ENCODE measurements around the gene PPT2. TPM values are rescaled to one million over a fixed set of nuclear protein-coding genes. Genes with fewer than 3 reads are reported as not detected.

Gene PPT2
- total RNA-seq, 2 experiments from 2014 or later: 13.2 to 14.8 TPM

GRCh38 chr6:32175711-32176475 is 22.0 kb downstream of the PPT2 start, which contains the start of gene AGPAT1:
AGPAT1 (minus strand) TSS chr6:32176084; CDS start chr6:32171496, 4,588 bp downstream.
- DNase-seq: peak; percentile 99
- H3K36me3 Mint-ChIP-seq (ENCODE audit: low read depth): peaks cover 8% of the 10 kb centered on the region
- intact Hi-C loops (cut with micrococcal nuclease): loop anchor here (1.0 to 5.0 kb wide), 4 partner anchors 279 to 796 kb away; partner anchors contain the start of genes EHMT2 and PSMB8
- CTCF ChIA-PET: interaction anchor here (1.2 to 2.9 kb wide), 2 partner anchors 13 to 19 kb away, joined by 3 to 11 read pairs; no protein-coding TSS in a partner anchor
- H3K9me3 Mint-ChIP-seq: no peaks in the 10 kb centered on the region
- H3K27ac Mint-ChIP-seq: peak within 1 kb of the TSS; percentile 96
- no peaks in the 10 kb centered on the region for H3K27me3 Mint-ChIP-seq (ENCODE audit: low read depth)
- peak within 1 kb of the TSS; percentile 91 for H3K4me3 Mint-ChIP-seq
- H3K4me1 Mint-ChIP-seq (ENCODE audit: low read depth): peaks cover 64% of the 10 kb centered on the region

GRCh38 chr6:32176476-32177182 is 22.7 kb downstream of the PPT2 start:
- Mint-ChIP-seq H3K36me3 (ENCODE audit: low read depth) (peaks cover 6% of the 10 kb centered on the region), H3K27ac (peak overlapping the region; percentile 96), H3K9me3 (no peaks in the 10 kb centered on the region), H3K27me3 (ENCODE audit: low read depth) (no peaks in the 10 kb centered on the region), H3K4me1 (ENCODE audit: low read depth) (peaks cover 62% of the 10 kb centered on the region), H3K4me3 (peak overlapping the region; percentile 91)
- no peak for DNase-seq
- CTCF ChIA-PET: interaction anchor here (1.2 to 2.9 kb wide), 2 partner anchors 12 to 19 kb away, joined by 3 to 11 read pairs; no protein-coding TSS in a partner anchor
- intact Hi-C loops (cut with micrococcal nuclease): loop anchor here (1.0 to 5.0 kb wide), 6 partner anchors 22 to 796 kb away; partner anchors contain the start of genes EHMT2, PPT2, PSMB8 and SKIC2

GRCh38 chr6:32177183-32177787 is 23.3 kb downstream of the PPT2 start:
- Mint-ChIP-seq H3K27me3 (ENCODE audit: low read depth) (no peaks in the 10 kb centered on the region), H3K4me1 (ENCODE audit: low read depth) (peaks cover 62% of the 10 kb centered on the region), H3K4me3 (peak overlapping the region; percentile 91), H3K9me3 (no peaks in the 10 kb centered on the region), H3K27ac (peak overlapping the region; percentile 96), H3K36me3 (ENCODE audit: low read depth) (peaks cover 6% of the 10 kb centered on the region)
- peak; percentile 52 for DNase-seq
- intact Hi-C loops (cut with micrococcal nuclease): loop anchor here (1.0 to 5.0 kb wide), 5 partner anchors 23 to 795 kb away; partner anchors contain the start of genes PPT2, PSMB8 and SKIC2
- CTCF ChIA-PET: interaction anchor here (1.2 to 2.9 kb wide), 2 partner anchors 11 to 18 kb away, joined by 3 to 11 read pairs; no protein-coding TSS in a partner anchor

GRCh38 chr6:32177788-32178546 is 24.0 kb downstream of the PPT2 start, which contains the start of gene RNF5:
RNF5 (plus strand) TSS chr6:32178405; CDS start chr6:32178512, 107 bp downstream.
- intact Hi-C loops (cut with micrococcal nuclease): loop anchor here (1.0 to 5.0 kb wide), 11 partner anchors 12 to 794 kb away; partner anchors contain the start of genes ABHD16A, ATF6B, GPANK1 and PBX2

GRCh38 chr6:32178547-32179440 is 24.9 kb downstream of the PPT2 start:
- Mint-ChIP-seq H3K9me3 (no peaks in the 10 kb centered on the region), H3K27ac (peak overlapping the region; percentile 96), H3K27me3 (ENCODE audit: low read depth) (no peaks in the 10 kb centered on the region), H3K4me3 (peak overlapping the region; percentile 91), H3K36me3 (ENCODE audit: low read depth) (peaks cover 6% of the 10 kb centered on the region), H3K4me1 (ENCODE audit: low read depth) (peaks cover 61% of the 10 kb centered on the region)
- CTCF ChIA-PET: interaction anchor here (1.0 to 2.9 kb wide), 3 partner anchors 9 to 17 kb away, joined by 3 to 11 read pairs (median 5); no protein-coding TSS in a partner anchor
- no peak for DNase-seq
- intact Hi-C loops (cut with micrococcal nuclease): loop anchor here (1.0 to 5.0 kb wide), 8 partner anchors 12 to 794 kb away; partner anchors contain the start of genes ABHD16A, ATF6B, GPANK1 and PBX2

More at GRCh38 chr6:32177788-32178546, 24.0 kb downstream of the PPT2 start, which contains the start of gene RNF5:
- Mint-ChIP-seq H3K27me3 (ENCODE audit: low read depth) (no peaks in the 10 kb centered on the region), H3K36me3 (ENCODE audit: low read depth) (peaks cover 6% of the 10 kb centered on the region), H3K9me3 (no peaks in the 10 kb centered on the region), H3K4me3 (peak within 1 kb of the TSS; percentile 91), H3K27ac (peak within 1 kb of the TSS; percentile 96), H3K4me1 (ENCODE audit: low read depth) (peaks cover 61% of the 10 kb centered on the region)
- CTCF ChIA-PET: interaction anchor here (2.9 kb wide), 1 partner anchor 17 kb away, joined by 11 read pairs; no protein-coding TSS in a partner anchor
- DNase-seq: peak; percentile 97

- Mint-ChIP-seq H3K4me1 (ENCODE audit: low read depth) (peaks cover 53% of the 10 kb centered on the region), H3K36me3 (ENCODE audit: low read depth) (peaks cover 6% of the 10 kb centered on the region), H3K27me3 (ENCODE audit: low read depth) (no peaks in the 10 kb centered on the region), H3K9me3 (no peaks in the 10 kb centered on the region), H3K4me3 (peak overlapping the region; percentile 43), H3K27ac (peak overlapping the region; percentile 66)
- DNase-seq: no peak
- CTCF ChIA-PET: interaction anchor here (1.0 to 1.4 kb wide), 2 partner anchors 8 to 16 kb away, joined by 3 to 5 read pairs; no protein-coding TSS in a partner anchor
- intact Hi-C loops (cut with micrococcal nuclease): loop anchor here (2.0 to 5.0 kb wide), 4 partner anchors 345 to 792 kb away; partner anchors contain the start of genes GPANK1 and PSMB8
Measured at GRCh38 chr6:32179766-32180405, 25.9 kb downstream of the PPT2 start.

- CTCF ChIA-PET: no interaction called here
- H3K36me3 Mint-ChIP-seq (ENCODE audit: low read depth): peaks cover 12% of the 10 kb centered on the region
- intact Hi-C loops (cut with micrococcal nuclease): no loop called here
Measured at GRCh38 chr6:32181148-32181702, 27.3 kb downstream of the PPT2 start.

GRCh38 chr6:32181915-32182529 is 28.1 kb downstream of the PPT2 start:
- Mint-ChIP-seq H3K36me3 (ENCODE audit: low read depth) (peaks cover 18% of the 10 kb centered on the region), H3K27me3 (ENCODE audit: low read depth) (no peaks in the 10 kb centered on the region), H3K4me1 (ENCODE audit: low read depth) (peaks cover 56% of the 10 kb centered on the region), H3K27ac (peak overlapping the region; percentile 19), H3K4me3 (no peak overlapping the region), H3K9me3 (no peaks in the 10 kb centered on the region)
- intact Hi-C loops (cut with micrococcal nuclease): no loop called here
- CTCF ChIA-PET: interaction anchor here (0.9 kb wide), 1 partner anchor 13 kb away, joined by 3 read pairs; no protein-coding TSS in a partner anchor
- no peak for DNase-seq

More at GRCh38 chr6:32181148-32181702, 27.3 kb downstream of the PPT2 start:
- Mint-ChIP-seq H3K4me3 (no peak overlapping the region), H3K9me3 (no peaks in the 10 kb centered on the region), H3K4me1 (ENCODE audit: low read depth) (peaks cover 56% of the 10 kb centered on the region), H3K27me3 (ENCODE audit: low read depth) (no peaks in the 10 kb centered on the region), H3K27ac (no peak overlapping the region)
- no peak for DNase-seq

GRCh38 chr6:32182555-32182981 is 28.6 kb downstream of the PPT2 start:
- Mint-ChIP-seq H3K27me3 (ENCODE audit: low read depth) (no peaks in the 10 kb centered on the region), H3K9me3 (no peaks in the 10 kb centered on the region), H3K36me3 (ENCODE audit: low read depth) (peaks cover 24% of the 10 kb centered on the region), H3K27ac (peak overlapping the region; percentile 19), H3K4me1 (ENCODE audit: low read depth) (peaks cover 60% of the 10 kb centered on the region), H3K4me3 (no peak overlapping the region)
- intact Hi-C loops (cut with micrococcal nuclease): no loop called here
- DNase-seq: no peak
- CTCF ChIA-PET: interaction anchor here (0.5 to 0.9 kb wide), 3 partner anchors 11 to 52 kb away, joined by 3 read pairs; no protein-coding TSS in a partner anchor

All from activated naive CD4-positive, alpha-beta T cell treated with anti-CD3 and anti-CD28 coated beads for 36 hours (primary cell).